Endothelial cell of umbilical vein (primary cell): ENCODE results near the gene PFAS. TPM values are rescaled to one million over a fixed set of nuclear protein-coding genes. Genes with fewer than 3 reads are reported as not detected.
A peak's percentile ranks its signal among the peaks of the same experiment; 100 is the strongest.

Experiments used
- BruUV-seq: library from RNA; stranded (reverse); fragments of 400-500 nt; replicated peaks from 2 replicates; lab custom pipeline; 2021; lab: Mats Ljungman, UMichigan
- CTCF ChIA-PET: fragments of 300-600, 350-600 bp; sonication (Branson Sonifier 250); formaldehyde crosslinking; loops from one replicate; lab custom pipeline; 2021; ENCODE audit warnings: antibody characterized with exemption, inconsistent platforms; lab: Charles Lee
- POLR2A ChIA-PET: fragments of 300-600, 350-600 bp; sonication (Branson Sonifier 250); formaldehyde crosslinking; loops from one replicate; lab custom pipeline; 2021; ENCODE audit warnings: antibody characterized with exemption, inconsistent platforms; lab: Charles Lee
- DNase-seq: peaks from one replicate; pipeline ENCODE4 v3.0.0-alpha.2; 2011; ENCODE audit warnings: low read depth, low spot score
- FAIRE-seq: peaks from 2 replicates; lab custom pipeline; 2011; peaks lifted over from hg19 to GRCh38; lab: Jason Lieb, UNC
- H2AFZ ChIP-seq: 2 replicates; pipeline ENCODE4 v1.6.0; 2012; ENCODE audit warnings: low read depth, low read length, control low read depth, inconsistent platforms
- H3K27ac ChIP-seq: 2 replicates; pipeline ENCODE4 v1.5.1; 2011; ENCODE audit warnings: low read depth, mild to moderate bottlenecking, control low read depth, low read length, moderate library complexity; ENCODE audit not compliant: insufficient read depth
- H3K27me3 ChIP-seq, 2 experiments: 2 replicates each; pipeline versions ENCODE4 v1.6.0 to v1.6.1; 2011; ENCODE audit warnings: low read length in 2 of 2, mixed read lengths in 1 of 2; ENCODE audit not compliant: control insufficient read depth in 2 of 2, insufficient read depth in 2 of 2
- H3K36me3 ChIP-seq, 2 experiments: 2 replicates in 1 of 2; 3 replicates in 1 of 2; pipeline ENCODE4 v1.5.1; 2011; ENCODE audit warnings: low read length in 2 of 2, mild to moderate bottlenecking in 1 of 2, moderate library complexity in 1 of 2; ENCODE audit not compliant: control insufficient read depth in 2 of 2, insufficient read depth in 2 of 2; ENCODE audit errors: extremely low read depth in 1 of 2
- H3K4me1 ChIP-seq: 3 replicates; pipeline ENCODE4 v1.5.1; 2011; ENCODE audit warnings: mild to moderate bottlenecking, low read length; ENCODE audit not compliant: control insufficient read depth, insufficient read depth; ENCODE audit errors: extremely low read depth
- H3K4me2 ChIP-seq: 2 replicates; pipeline ENCODE4 v1.6.1; 2011; ENCODE audit warnings: low read length, control low read depth, mixed read lengths; ENCODE audit not compliant: insufficient read depth
- H3K4me3 ChIP-seq, 3 experiments: fragments of 200-600 bp in 1 of 3; sonication (generic), shearing (Covaris generic) in 1 of 3; replicated peaks in 1 of 3; 2 replicates each; pipeline ENCODE4 v1.5.1; 2011 to 2016; ENCODE audit warnings: control low read depth in 3 of 3, low read length in 3 of 3, mild to moderate bottlenecking in 2 of 3, inconsistent platforms in 1 of 3, low read depth in 1 of 3, moderate library complexity in 1 of 3; ENCODE audit not compliant: insufficient read depth in 1 of 3
- H3K79me2 ChIP-seq: 2 replicates; pipeline ENCODE4 v1.6.0; 2012; ENCODE audit warnings: low read length, inconsistent platforms; ENCODE audit not compliant: control insufficient read depth, insufficient read depth
- H3K9ac ChIP-seq: replicated peaks from 2 replicates; pipeline ENCODE3; 2011; ENCODE audit warnings: low read length, control low read depth; ENCODE audit not compliant: insufficient read depth; ENCODE audit errors: extremely low read depth
- H3K9me1 ChIP-seq: replicated peaks from 3 replicates; pipeline ENCODE4 v1.6.0; 2011; ENCODE audit warnings: mild to moderate bottlenecking, low read length; ENCODE audit not compliant: control insufficient read depth, insufficient read depth; ENCODE audit errors: extremely low read depth
- H3K9me3 ChIP-seq: replicated peaks from 2 replicates; pipeline ENCODE4 v1.5.1; 2012; ENCODE audit warnings: low read length, inconsistent platforms; ENCODE audit not compliant: control insufficient read depth, insufficient read depth
- H4K20me1 ChIP-seq: replicated peaks from 2 replicates; pipeline ENCODE3; 2011; ENCODE audit warnings: mild to moderate bottlenecking, low read length; ENCODE audit not compliant: control insufficient read depth, insufficient read depth; ENCODE audit errors: extremely low read depth
- EZH2 ChIP-seq: IDR thresholded peaks from 2 replicates; pipeline ENCODE4 v1.6.1; 2012; ENCODE audit warnings: borderline replicate concordance, low read depth, mild to moderate bottlenecking, moderate library complexity, low read length, inconsistent platforms; ENCODE audit not compliant: severe bottlenecking
- FOS ChIP-seq: IDR thresholded peaks from 2 replicates; pipeline ENCODE4 v1.6.1; 2011; ENCODE audit warnings: mild to moderate bottlenecking, low read length, moderate library complexity, borderline replicate concordance; ENCODE audit not compliant: insufficient read depth
- GATA2 ChIP-seq: IDR thresholded peaks from 2 replicates; pipeline ENCODE4 v1.7.0; 2011; ENCODE audit warnings: low read depth, mild to moderate bottlenecking, moderate library complexity, mixed read lengths, low read length; ENCODE audit not compliant: insufficient read length, insufficient read depth
- JUN ChIP-seq: IDR thresholded peaks from 2 replicates; pipeline ENCODE4 v1.6.1; 2011; ENCODE audit warnings: borderline replicate concordance, low read depth; ENCODE audit not compliant: insufficient read length, insufficient read depth
- MYC ChIP-seq: IDR thresholded peaks from one replicate; pipeline ENCODE4 v1.6.1; 2011; ENCODE audit warnings: mild to moderate bottlenecking, low read depth, low read length
- POLR2A ChIP-seq: IDR thresholded peaks from 2 replicates; pipeline ENCODE4 v1.6.1; 2012; ENCODE audit warnings: low read depth, mild to moderate bottlenecking, control low read depth, low read length
- POLR2AphosphoS5 ChIP-seq: IDR thresholded peaks from 2 replicates; pipeline ENCODE4 v1.6.1; 2012; ENCODE audit warnings: low read depth, mild to moderate bottlenecking, control low read depth, low read length, moderate library complexity; ENCODE audit not compliant: insufficient read depth
- dilution Hi-C: fragments of 300-500 bp; cut with MboI; formaldehyde crosslinking; loops from one replicate; pipeline ENCODE4 v1.15.0; 2019; ENCODE audit warnings: low sequenced_read_pairs; ENCODE audit not compliant: extremely low pct_ligation_motif_present
- intact Hi-C: fragments of 100-400 bp; cut with micrococcal nuclease; formaldehyde crosslinking; loops from one replicate; pipeline ENCODE4 v1.10.0; 2022
- polyA plus RNA-seq, 4 experiments: library from polyadenylated mRNA; depleted of rRNA in 3 of 4; stranded (reverse) in 3 of 4; unstranded in 1 of 4; fragments of >200 nt; gene quantifications; 2 replicates each; pipeline versions ENCODE4 v1.2.1 to v1.2.3, GENCODE V29; 2011 to 2012; ENCODE audit warnings: missing spikeins in 1 of 4
- total RNA-seq: library from RNA; stranded (reverse); gene quantifications from 2 replicates; pipeline ENCODE4 v1.2.3, GENCODE V29; 2021
- TF ChIP-seq, protein P1 (sequence below): IDR thresholded peaks from 2 replicates; pipeline ENCODE4 v1.6.1; 2011; ENCODE audit not compliant: insufficient read depth, insufficient read length
- TF ChIP-seq, protein P2 (sequence below), 2 donors: IDR thresholded peaks; 1 replicate in 1 of 2; 2 replicates in 1 of 2; pipeline ENCODE4 v1.5.1; 2011; ENCODE audit warnings: low read length in 2 of 2, mild to moderate bottlenecking in 2 of 2, moderate library complexity in 2 of 2, control low read depth in 1 of 2, inconsistent platforms in 1 of 2, low read depth in 1 of 2; ENCODE audit not compliant: insufficient read depth in 1 of 2; ENCODE audit errors: extremely low read depth in 1 of 2

Gene PFAS
- total and polyA plus RNA-seq, 2 donors (not counting 3 experiments of a cell fraction or from before 2014, with no cell fraction given), result 34.1 to 108 TPM

DNA sequence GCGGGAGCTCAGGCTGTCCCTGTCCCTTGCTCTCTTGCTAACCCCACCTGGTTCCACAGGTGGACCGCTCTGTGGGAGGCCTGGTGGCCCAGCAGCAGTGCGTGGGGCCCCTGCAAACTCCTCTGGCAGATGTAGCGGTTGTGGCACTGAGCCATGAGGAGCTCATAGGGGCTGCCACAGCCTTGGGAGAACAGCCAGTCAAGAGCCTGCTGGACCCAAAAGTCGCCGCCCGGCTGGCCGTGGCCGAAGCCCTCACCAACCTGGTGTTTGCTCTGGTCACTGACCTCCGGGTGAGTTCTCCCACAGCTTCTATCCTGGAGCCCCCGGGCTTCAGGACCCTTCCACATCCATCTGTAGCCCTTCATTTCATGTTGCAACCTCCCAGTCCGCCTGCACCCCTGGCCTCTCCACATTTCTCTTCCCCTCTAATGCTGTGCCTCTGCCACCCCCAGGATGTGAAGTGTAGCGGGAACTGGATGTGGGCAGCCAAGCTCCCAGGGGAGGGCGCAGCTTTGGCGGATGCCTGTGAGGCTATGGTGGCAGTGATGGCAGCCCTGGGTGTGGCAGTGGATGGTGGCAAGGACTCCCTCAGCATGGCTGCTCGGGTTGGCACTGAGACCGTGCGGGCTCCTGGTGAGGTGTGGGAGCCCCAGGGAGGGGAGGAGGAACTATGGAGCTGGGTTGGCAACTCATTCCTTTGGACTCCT lies 15.9 kb downstream of the PFAS start:
- H3K27me3 ChIP-seq, result no peaks in the 10 kb centered on the region
- H3K9me1 ChIP-seq, result no peaks in the 10 kb centered on the region
- CTCF ChIA-PET, result interaction anchor here (1.7 kb wide), 1 partner anchor 9 kb away, joined by 5 read pairs; no protein-coding TSS in a partner anchor
- H3K9me3 ChIP-seq, result no peaks in the 10 kb centered on the region
- no peak overlapping the region for H3K4me3 ChIP-seq
- peaks cover 9 to 40% of the 10 kb centered on the region in 2 experiments for H3K36me3 ChIP-seq
- no peaks in the 10 kb centered on the region for H3K79me2 ChIP-seq
- POLR2A ChIA-PET, result no interaction called here
- no peaks in the 10 kb centered on the region for H4K20me1 ChIP-seq
- H3K9ac ChIP-seq, result no peak overlapping the region
- dilution Hi-C loops (no loop called here), intact Hi-C loops (no loop called here)
- no peak overlapping the region for H3K27ac ChIP-seq
- DNase-seq (no peak), FAIRE-seq (no peak)
- TF ChIP-seq FOS, result no peak
- TF ChIP-seq POLR2AphosphoS5, result no peak
- no peak for TF ChIP-seq JUN
- no peak for TF ChIP-seq GATA2
- TF ChIP-seq, protein P1, sequence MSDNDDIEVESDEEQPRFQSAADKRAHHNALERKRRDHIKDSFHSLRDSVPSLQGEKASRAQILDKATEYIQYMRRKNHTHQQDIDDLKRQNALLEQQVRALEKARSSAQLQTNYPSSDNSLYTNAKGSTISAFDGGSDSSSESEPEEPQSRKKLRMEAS, result no peak
- TF ChIP-seq POLR2A, result no peak
- TF ChIP-seq, protein P2, sequence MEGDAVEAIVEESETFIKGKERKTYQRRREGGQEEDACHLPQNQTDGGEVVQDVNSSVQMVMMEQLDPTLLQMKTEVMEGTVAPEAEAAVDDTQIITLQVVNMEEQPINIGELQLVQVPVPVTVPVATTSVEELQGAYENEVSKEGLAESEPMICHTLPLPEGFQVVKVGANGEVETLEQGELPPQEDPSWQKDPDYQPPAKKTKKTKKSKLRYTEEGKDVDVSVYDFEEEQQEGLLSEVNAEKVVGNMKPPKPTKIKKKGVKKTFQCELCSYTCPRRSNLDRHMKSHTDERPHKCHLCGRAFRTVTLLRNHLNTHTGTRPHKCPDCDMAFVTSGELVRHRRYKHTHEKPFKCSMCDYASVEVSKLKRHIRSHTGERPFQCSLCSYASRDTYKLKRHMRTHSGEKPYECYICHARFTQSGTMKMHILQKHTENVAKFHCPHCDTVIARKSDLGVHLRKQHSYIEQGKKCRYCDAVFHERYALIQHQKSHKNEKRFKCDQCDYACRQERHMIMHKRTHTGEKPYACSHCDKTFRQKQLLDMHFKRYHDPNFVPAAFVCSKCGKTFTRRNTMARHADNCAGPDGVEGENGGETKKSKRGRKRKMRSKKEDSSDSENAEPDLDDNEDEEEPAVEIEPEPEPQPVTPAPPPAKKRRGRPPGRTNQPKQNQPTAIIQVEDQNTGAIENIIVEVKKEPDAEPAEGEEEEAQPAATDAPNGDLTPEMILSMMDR (IDR thresholded peaks at IDR 0.05; ENCODE audit: extremely low read depth in 1 of 2, insufficient read depth in 1 of 2, low read depth in 1 of 2, low read length in 2 of 2), result no peak
- TF ChIP-seq EZH2, result no peak
- no peak for TF ChIP-seq MYC
- BruUV-seq, result TSS peak; percentile 0
- no peaks in the 10 kb centered on the region for H3K4me1 ChIP-seq
- H3K4me2 ChIP-seq, result no peak overlapping the region
- no peak overlapping the region for H2AFZ ChIP-seq
